Measurements from ENCODE around the gene RNF111.

DNA sequence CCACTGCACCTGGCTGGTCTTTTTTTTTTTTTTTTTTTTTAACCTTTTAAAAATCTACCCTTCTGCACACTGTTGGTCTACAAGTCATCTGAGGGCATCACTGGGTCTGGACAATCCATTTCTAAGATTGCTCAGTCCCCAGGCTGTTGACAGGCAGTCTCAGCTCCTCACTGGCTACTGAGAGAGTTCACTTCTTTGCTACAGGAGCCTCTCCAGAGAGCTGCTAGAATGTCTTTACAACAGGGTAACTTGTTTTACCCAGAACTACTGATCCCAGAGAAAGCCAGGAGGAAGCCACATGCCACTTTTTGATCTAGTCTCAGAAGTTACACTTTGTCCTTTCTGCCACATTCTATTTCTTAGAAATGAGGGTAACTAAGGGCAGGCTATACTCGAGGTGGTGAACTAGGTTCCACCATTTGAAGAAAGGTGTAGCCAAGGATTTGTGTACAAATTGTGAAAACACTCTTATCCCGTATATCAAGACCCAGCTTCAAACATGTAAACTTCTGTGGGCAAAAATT is 111.8 kb downstream of the RNF111 start:
- TF ChIP-seq, protein P1, sequence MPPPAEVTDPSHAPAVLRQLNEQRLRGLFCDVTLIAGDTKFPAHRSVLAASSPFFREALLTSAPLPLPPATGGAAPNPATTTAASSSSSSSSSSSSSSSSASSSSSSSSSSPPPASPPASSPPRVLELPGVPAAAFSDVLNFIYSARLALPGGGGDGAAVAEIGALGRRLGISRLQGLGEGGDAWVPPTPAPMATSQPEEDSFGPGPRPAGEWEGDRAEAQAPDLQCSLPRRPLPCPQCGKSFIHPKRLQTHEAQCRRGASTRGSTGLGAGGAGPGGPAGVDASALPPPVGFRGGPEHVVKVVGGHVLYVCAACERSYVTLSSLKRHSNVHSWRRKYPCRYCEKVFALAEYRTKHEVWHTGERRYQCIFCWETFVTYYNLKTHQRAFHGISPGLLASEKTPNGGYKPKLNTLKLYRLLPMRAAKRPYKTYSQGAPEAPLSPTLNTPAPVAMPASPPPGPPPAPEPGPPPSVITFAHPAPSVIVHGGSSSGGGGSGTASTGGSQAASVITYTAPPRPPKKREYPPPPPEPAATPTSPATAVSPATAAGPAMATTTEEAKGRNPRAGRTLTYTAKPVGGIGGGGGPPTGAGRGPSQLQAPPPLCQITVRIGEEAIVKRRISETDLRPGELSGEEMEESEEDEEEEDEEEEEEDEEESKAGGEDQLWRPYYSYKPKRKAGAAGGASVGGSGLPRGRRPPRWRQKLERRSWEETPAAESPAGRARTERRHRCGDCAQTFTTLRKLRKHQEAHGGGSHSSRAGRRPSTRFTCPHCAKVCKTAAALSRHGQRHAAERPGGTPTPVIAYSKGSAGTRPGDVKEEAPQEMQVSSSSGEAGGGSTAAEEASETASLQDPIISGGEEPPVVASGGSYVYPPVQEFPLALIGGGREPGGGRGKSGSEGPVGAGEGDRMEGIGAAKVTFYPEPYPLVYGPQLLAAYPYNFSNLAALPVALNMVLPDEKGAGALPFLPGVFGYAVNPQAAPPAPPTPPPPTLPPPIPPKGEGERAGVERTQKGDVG (CRISPR knock-in tag; IDR thresholded peaks at IDR 0.05): no peak
- TF ChIP-seq JUND (IDR thresholded peaks at IDR 0.05; ENCODE audit: low read depth, low read length) (no peak), EZH2 (IDR thresholded peaks at IDR 0.05; ENCODE audit: borderline replicate concordance, control insufficient read depth, low read depth, low read length) (no peak), BCL11A (IDR thresholded peaks at IDR 0.05; ENCODE audit: low read depth, low read length) (no peak), ASH2L (IDR thresholded peaks at IDR 0.05; ENCODE audit: borderline replicate concordance, low read depth) (no peak), BACH1 (IDR thresholded peaks at IDR 0.05; ENCODE audit: borderline replicate concordance) (no peak), POLR2AphosphoS5 (IDR thresholded peaks at IDR 0.05; ENCODE audit: low read length) (no peak)
- TF ChIP-seq, protein P2, sequence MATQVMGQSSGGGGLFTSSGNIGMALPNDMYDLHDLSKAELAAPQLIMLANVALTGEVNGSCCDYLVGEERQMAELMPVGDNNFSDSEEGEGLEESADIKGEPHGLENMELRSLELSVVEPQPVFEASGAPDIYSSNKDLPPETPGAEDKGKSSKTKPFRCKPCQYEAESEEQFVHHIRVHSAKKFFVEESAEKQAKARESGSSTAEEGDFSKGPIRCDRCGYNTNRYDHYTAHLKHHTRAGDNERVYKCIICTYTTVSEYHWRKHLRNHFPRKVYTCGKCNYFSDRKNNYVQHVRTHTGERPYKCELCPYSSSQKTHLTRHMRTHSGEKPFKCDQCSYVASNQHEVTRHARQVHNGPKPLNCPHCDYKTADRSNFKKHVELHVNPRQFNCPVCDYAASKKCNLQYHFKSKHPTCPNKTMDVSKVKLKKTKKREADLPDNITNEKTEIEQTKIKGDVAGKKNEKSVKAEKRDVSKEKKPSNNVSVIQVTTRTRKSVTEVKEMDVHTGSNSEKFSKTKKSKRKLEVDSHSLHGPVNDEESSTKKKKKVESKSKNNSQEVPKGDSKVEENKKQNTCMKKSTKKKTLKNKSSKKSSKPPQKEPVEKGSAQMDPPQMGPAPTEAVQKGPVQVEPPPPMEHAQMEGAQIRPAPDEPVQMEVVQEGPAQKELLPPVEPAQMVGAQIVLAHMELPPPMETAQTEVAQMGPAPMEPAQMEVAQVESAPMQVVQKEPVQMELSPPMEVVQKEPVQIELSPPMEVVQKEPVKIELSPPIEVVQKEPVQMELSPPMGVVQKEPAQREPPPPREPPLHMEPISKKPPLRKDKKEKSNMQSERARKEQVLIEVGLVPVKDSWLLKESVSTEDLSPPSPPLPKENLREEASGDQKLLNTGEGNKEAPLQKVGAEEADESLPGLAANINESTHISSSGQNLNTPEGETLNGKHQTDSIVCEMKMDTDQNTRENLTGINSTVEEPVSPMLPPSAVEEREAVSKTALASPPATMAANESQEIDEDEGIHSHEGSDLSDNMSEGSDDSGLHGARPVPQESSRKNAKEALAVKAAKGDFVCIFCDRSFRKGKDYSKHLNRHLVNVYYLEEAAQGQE (IDR thresholded peaks at IDR 0.05; ENCODE audit: low read depth, low read length): no peak
- TF ChIP-seq, protein P3, sequence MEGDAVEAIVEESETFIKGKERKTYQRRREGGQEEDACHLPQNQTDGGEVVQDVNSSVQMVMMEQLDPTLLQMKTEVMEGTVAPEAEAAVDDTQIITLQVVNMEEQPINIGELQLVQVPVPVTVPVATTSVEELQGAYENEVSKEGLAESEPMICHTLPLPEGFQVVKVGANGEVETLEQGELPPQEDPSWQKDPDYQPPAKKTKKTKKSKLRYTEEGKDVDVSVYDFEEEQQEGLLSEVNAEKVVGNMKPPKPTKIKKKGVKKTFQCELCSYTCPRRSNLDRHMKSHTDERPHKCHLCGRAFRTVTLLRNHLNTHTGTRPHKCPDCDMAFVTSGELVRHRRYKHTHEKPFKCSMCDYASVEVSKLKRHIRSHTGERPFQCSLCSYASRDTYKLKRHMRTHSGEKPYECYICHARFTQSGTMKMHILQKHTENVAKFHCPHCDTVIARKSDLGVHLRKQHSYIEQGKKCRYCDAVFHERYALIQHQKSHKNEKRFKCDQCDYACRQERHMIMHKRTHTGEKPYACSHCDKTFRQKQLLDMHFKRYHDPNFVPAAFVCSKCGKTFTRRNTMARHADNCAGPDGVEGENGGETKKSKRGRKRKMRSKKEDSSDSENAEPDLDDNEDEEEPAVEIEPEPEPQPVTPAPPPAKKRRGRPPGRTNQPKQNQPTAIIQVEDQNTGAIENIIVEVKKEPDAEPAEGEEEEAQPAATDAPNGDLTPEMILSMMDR (IDR thresholded peaks at IDR 0.05 in 2 of 3, conservative IDR thresholded peaks at IDR 0.05 in 1 of 3; ENCODE audit: control insufficient read depth in 2 of 3, extremely low read depth in 1 of 3, insufficient read depth in 1 of 3, low read depth in 3 of 3, low read length in 3 of 3): no peak

Data from GM12878 (cell line).